GM18505 (cell line): ENCODE results near the gene DCDC2.
"Not testable (repeated sequence)": the region's sequence is repeated elsewhere in the genome, so short reads cannot be mapped to it uniquely, and the experiment has no call there.

Experiments
- ATAC-seq: cut with Tn5 transposase; IDR thresholded peaks from one replicate; pipeline ENCODE4 v1.9.1; 2021; ENCODE audit not compliant: unreplicated experiment
- POLR2A ChIP-seq: IDR thresholded peaks from 4 replicates; pipeline ENCODE4 v1.6.1; 2011; ENCODE audit warnings: borderline replicate concordance; ENCODE audit not compliant: insufficient read depth, insufficient read length; ENCODE audit errors: extremely low read depth

The DCDC2 gene

DNA sequence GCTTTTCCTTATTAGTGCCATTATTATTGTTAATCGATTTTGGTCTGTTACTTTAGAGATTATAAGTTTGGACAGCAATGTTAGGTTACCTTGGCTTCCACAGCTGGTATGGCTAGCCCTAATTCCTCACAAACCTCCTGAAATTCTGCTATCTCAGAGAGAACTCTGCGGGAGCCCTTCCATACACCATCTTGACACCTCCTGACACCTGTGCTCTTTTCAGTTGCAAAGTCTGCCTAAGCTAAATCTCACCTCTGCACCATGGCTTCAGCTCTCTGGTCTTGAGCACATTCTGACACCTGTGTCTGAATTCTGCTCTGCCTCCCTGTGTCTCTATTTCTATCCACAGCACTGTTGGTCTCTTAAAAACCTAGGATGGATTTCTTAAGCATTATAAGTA, 106.5 kb downstream of the DCDC2 start:
- TF ChIP-seq POLR2A: no peak
- ATAC-seq: no peak

- no peak for TF ChIP-seq POLR2A
- ATAC-seq: no peak
Measured at GRCh38 chr6:24249926-24250325, 107.9 kb downstream of the DCDC2 start.

DNA sequence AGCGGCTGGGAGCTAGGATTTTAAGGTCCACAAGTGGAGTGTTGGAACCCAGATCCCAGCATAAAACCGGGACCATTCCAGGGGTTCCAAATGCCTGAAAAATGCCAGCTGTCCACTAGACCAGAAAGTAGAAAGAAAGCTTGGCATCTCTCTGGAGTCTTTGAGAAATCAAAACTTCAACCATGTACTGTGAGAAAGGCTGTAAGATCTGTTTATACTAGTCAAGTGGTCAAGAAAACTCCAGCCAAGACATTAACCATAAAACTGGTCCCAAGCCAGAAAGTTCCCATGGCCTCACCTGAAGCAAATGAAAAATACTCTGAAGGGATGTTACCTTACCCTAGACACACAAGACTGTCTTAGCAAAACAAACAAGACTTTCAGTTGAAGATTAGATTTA, 112.6 kb downstream of the DCDC2 start:
- TF ChIP-seq POLR2A: no peak
- ATAC-seq: no peak

GRCh38 chr6:24242924-24243323, 114.9 kb downstream of the DCDC2 start:
- ATAC-seq: no peak
- TF ChIP-seq POLR2A: no peak

DNA sequence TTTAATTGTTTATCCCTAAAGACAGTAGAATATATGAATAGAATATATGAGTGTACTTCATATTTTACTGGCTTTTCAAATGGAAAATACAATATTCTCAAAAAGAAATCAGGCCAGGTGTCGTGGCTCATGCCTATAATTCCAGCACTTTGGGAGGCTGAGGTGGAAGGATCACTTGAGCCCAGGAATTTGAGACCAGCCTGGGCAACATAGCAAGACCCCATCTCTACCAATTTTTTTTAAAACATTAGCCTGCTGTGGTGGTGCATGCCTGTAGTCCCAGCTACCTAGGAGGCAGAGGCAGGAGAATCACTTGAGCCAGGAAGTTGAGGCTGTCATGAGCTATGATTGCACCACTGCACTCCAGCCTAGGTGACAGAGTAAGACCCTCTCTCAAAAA, 116.1 kb downstream of the DCDC2 start:
- ATAC-seq: not testable (repeated sequence)

GRCh38 chr6:24240943-24241342, 116.9 kb downstream of the DCDC2 start:
- ATAC-seq: no peak
- TF ChIP-seq POLR2A: no peak

DNA sequence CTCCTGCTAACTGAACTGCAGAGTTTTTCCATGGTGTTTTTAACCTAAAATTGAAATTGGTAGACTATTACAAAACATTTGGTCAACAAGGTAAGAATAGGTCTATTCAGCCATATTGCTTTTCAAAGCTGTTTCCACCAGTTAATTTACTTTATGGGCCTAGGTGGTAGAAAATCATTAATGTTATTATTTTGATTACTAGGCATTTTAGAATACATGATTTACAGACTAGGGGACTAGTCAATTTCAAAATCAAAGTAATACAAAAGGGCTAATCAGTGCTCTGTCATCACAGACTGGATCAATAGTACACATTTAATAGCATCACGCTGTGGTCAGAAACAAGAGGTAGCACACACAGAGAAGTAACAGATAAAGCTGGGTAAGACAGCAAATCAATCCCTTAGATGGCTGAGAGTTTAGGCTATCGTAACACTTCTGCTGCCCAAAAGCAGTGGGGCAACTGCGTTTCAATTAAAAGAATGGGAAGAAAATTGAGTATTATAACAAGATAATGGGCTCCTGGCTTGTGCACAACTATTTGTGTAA, 117.4 kb downstream of the DCDC2 start:
- TF ChIP-seq POLR2A: no peak
- ATAC-seq: no peak

- TF ChIP-seq POLR2A: no peak
- ATAC-seq: no peak
Measured at GRCh38 chr6:24238700-24239099, 119.2 kb downstream of the DCDC2 start.

DNA sequence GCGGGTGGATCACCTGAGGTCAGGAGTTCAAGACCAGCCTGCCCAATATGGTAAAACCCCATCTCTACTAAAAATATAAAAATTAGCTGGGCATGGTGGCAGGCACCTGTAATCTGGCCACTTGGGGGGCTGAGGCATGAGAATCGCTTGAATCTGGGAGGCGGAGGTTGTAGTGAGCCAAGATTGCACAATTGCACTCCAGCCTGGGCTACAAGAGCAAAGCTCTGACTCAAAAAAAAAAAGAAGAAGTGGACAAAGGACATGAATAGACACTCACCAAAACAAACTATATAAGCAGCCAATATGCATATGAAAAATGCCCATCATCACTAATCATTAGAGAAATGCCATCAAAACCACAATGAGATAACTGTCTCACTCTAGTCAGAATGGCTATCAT, 121.1 kb downstream of the DCDC2 start:
- ATAC-seq: not testable (repeated sequence)

DNA sequence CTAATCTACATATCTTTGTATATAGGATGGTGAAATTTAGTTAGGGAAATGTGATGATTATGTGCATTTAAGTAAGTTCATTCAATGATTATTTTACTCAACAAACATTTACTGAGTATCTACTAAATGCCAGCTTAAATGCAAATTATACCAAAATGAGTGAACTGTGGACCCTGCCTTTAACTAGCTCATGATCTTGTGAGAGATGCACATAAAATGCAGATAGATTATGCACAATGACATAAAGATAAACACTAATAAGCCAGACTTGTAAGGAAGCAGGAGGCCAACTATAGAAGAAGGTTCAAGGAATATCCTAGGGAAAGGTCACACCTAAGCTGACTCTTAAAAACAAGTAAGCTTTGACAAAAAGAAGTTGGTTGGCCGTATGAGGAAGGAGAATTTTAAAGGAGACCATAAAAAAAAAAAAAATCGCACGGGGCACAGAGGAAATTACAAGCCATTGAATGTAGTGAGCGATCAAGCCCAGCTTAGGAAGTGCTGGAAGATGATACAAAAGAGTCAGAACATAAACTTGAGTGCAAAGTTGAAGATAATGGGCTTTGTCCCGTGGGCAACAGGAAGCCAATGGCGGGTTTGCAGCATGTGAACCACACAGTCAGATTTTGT, 123.9 kb downstream of the DCDC2 start:
- no peak for TF ChIP-seq POLR2A
- ATAC-seq: no peak

- ATAC-seq: no peak
Measured at GRCh38 chr6:24231438-24231977, 126.4 kb downstream of the DCDC2 start.

GRCh38 chr6:24229696-24230405, 128.0 kb downstream of the DCDC2 start:
- ATAC-seq: no peak

More at GRCh38 chr6:24231438-24231977, 126.4 kb downstream of the DCDC2 start:
- TF ChIP-seq POLR2A: no peak

GRCh38 chr6:24228681-24229255, 129.1 kb downstream of the DCDC2 start:
- TF ChIP-seq POLR2A: no peak
- no peak for ATAC-seq

More at GRCh38 chr6:24229696-24230405, 128.0 kb downstream of the DCDC2 start:
- no peak for TF ChIP-seq POLR2A

GRCh38 chr6:24228123-24228522, 129.7 kb downstream of the DCDC2 start:
- TF ChIP-seq POLR2A: no peak
- ATAC-seq: no peak
